Measurements from ENCODE around the gene OR10H2. TPM values are rescaled to one million over a fixed set of nuclear protein-coding genes. Genes with fewer than 3 reads are reported as not detected.

Gene OR10H2
- total RNA-seq, 1 donor from 2014 or later: not detected

DNA sequence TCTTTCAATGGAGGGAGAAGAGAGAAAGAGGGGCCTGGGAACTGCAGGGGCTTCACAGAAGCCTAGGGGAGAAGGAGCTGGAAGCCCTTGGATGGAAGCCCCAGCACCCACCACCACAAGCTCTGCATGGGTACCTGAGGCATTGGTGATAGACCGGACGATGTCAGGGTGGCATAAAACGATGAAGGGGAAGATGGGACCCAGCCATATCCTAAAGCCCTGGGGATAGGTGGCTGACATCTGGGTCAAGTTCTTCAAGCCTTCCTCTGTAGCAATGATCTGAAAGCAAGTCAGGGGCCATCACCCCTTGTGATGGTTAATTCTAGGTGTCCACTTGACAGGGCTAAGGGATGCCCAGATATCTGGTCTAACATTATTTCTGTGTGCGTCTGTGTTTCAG, 48.4 kb downstream of the OR10H2 start:
- H3K27ac Mint-ChIP-seq (ENCODE audit: unreplicated experiment): no peak overlapping the region
- DNase-seq: no peak
- peaks cover 4% of the 10 kb centered on the region for H3K36me3 Mint-ChIP-seq (ENCODE audit: unreplicated experiment)
- H3K4me1 Mint-ChIP-seq (ENCODE audit: low read depth, unreplicated experiment): no peaks in the 10 kb centered on the region
- no peak for TF ChIP-seq CTCF (IDR thresholded peaks at IDR 0.05; ENCODE audit: partially characterized antibody, unreplicated experiment)
- H3K9me3 Mint-ChIP-seq (ENCODE audit: unreplicated experiment): peaks cover 10% of the 10 kb centered on the region
- peaks cover 12% of the 10 kb centered on the region for H3K27me3 Mint-ChIP-seq (ENCODE audit: unreplicated experiment)
- no peak overlapping the region for H3K4me3 Mint-ChIP-seq (ENCODE audit: unreplicated experiment)

DNA sequence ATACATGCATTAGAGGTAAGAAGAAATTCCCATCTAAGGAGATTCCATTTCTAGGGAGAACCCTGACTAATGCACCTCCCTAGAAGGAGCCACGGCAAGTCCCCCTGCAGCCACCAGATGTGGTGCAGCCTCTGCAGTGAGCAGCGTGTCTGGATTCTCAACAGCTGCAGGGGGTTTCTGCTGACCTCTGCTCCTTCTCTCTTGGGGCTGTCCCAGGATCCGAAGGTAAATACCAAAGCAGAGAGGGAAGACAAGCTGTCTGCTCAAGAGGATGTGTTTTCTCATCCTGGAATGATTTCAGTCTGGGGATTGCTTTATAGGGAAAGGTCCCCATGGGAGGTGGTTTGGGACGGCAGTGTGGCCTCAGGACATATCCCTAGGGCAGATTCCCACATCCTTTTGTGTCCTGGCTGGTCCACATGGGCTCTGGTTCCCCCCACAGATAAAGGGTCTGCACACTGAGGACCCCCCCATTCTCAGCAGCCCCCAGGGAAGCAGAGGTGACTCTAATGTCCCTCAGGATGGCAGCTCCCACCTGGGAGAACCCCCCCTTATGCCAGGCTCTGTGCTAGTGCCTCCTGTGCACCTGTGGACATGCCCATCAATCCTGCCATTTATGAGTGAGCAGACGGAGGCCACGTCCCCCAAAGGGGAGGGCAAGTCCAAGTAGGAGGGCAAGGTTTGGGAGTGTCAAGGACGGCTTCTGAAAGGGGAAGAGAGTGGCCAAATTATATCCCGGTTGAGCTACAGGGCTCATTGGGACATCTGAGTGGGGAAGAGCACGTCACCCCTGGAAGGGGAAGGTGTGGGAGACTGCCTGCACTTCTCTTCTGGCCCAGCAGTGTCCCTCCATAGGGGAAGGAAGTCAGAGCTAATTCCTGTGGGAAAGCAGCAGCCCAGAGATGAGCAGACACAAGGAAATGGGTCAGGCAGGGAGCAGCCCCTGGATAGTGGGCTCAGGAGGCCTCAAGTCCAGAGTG, 49.5 kb downstream of the OR10H2 start:
- Mint-ChIP-seq H3K36me3 (ENCODE audit: unreplicated experiment) (no peaks in the 10 kb centered on the region), H3K9me3 (ENCODE audit: unreplicated experiment) (peaks cover 8% of the 10 kb centered on the region), H3K27ac (ENCODE audit: unreplicated experiment) (no peak overlapping the region), H3K4me1 (ENCODE audit: low read depth, unreplicated experiment) (no peaks in the 10 kb centered on the region), H3K27me3 (ENCODE audit: unreplicated experiment) (peaks cover 10% of the 10 kb centered on the region), H3K4me3 (ENCODE audit: unreplicated experiment) (no peak overlapping the region)
- no peak for TF ChIP-seq CTCF (IDR thresholded peaks at IDR 0.05; ENCODE audit: partially characterized antibody, unreplicated experiment)
- DNase-seq: no peak

Other genes starting within 250 kb of the OR10H2 start
- gene PGLYRP2, start 248.5 kb upstream of the OR10H2 start, total RNA-seq (ENCODE audit: unreplicated experiment): not detected
- gene CYP4F22, start 219.5 kb upstream of the OR10H2 start, total RNA-seq (ENCODE audit: unreplicated experiment): not detected
- not detected for gene CYP4F8, start 112.8 kb upstream of the OR10H2 start, total RNA-seq (ENCODE audit: unreplicated experiment)
- gene CYP4F3, start 87.1 kb upstream of the OR10H2 start, total RNA-seq (ENCODE audit: unreplicated experiment): not detected
- gene CYP4F12, start 54.9 kb upstream of the OR10H2 start, total RNA-seq (ENCODE audit: unreplicated experiment): not detected
- gene OR10H3, start 10.0 kb downstream of the OR10H2 start, total RNA-seq (ENCODE audit: unreplicated experiment): not detected
- not detected for gene OR10H5, start 59.6 kb downstream of the OR10H2 start, total RNA-seq (ENCODE audit: unreplicated experiment)
- not detected for gene OR10H1, start 87.6 kb downstream of the OR10H2 start, total RNA-seq (ENCODE audit: unreplicated experiment)
- not detected for gene CYP4F2, start 170.1 kb downstream of the OR10H2 start, total RNA-seq (ENCODE audit: unreplicated experiment)
- not detected for gene CYP4F11, start 206.5 kb downstream of the OR10H2 start, total RNA-seq (ENCODE audit: unreplicated experiment)
- not detected for gene OR10H4, start 221.0 kb downstream of the OR10H2 start, total RNA-seq (ENCODE audit: unreplicated experiment)